Stimulated activated CD8-positive, alpha-beta memory T cell treated with anti-CD3 and anti-CD28 coated beads, Interleukin-7, amount 100 ng/mL, for 1 hour (primary cell): ENCODE measurements around the gene TMEM266.
A peak's percentile ranks its signal among the peaks of the same experiment; 100 is the strongest.

Experiments
- DNase-seq, 2 donors: peaks; one replicate each; pipeline ENCODE4 v3.0.0-alpha.2; 2020; ENCODE audit warnings: low read depth in 2 of 2

Gene TMEM266

DNA sequence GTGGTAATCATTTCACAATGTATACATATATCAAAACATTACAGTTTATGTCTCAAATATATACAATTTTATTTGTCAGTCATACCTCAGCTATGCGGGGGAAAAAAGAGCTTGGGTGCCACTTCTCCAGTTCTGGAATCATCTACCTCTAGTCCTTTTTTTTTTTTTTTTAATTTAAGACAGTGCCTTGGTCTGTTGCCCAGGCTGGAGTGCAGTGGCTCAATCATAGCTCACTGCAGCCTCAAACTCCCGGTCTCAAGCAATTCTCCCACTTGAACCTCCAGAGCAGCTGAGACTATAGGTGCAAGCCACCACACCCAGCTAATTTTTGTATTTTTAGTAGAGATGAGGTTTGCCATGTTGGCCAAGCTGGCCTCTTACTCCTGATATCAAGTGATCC, 67.4 kb downstream of the TMEM266 start:
- no peak for DNase-seq

DNA sequence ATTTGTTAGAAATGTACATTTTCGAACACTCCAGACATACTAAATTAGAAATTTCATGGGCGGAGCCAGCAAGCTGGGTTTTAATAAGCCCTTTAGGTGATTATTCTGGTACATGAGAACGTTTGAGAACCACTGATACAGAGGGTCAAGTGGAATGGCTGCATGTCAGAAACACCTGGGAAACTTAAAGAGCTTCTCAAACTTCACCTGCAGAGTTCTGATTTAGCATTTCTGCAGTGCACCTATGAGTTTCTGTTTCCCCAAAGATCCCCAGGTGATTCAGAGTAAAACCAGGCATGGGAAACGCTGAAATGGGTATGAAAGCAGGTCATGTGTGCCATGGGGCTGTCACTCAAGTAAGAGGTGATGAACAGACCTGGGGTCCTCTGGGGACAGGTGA, 68.1 kb downstream of the TMEM266 start:
- no peak for DNase-seq

DNA sequence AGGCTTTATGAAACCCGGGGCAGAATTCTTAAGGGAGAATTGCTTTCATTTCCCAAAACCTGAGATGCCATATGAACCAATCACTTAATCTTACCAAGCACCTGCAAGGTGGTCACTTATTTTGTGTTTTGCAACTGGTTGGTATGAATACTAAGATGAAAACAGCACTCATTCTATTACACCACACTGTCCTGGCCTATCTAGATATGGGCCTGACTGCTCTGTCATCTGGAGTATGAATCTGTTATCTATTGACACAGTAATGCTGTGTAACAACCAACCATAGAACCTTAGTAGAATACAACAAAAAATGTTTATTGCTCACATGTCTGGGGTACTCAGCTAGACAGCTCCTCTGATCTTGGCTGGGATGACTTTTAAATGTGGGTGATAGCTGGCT, 74.8 kb downstream of the TMEM266 start:
- DNase-seq = no peak

DNA sequence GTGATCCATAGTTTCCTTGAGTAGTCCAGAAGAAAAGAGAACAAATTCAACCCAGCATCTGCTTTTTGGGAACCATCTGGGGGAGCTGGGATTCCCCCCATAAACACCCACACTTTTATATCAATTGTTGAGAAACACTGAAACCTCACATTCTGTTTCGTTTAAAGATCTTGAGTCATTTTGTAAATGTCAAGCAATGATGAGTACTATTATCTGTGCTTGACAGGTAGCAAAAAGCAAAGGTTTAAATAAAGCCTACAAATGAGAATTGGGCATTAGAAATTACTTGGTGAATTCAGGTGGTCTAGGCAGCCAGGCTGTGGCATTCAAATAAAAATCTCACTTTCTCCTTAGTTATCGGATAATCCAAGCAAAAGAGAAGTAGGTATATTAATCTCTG, 75.7 kb downstream of the TMEM266 start:
- no peak for DNase-seq

DNA sequence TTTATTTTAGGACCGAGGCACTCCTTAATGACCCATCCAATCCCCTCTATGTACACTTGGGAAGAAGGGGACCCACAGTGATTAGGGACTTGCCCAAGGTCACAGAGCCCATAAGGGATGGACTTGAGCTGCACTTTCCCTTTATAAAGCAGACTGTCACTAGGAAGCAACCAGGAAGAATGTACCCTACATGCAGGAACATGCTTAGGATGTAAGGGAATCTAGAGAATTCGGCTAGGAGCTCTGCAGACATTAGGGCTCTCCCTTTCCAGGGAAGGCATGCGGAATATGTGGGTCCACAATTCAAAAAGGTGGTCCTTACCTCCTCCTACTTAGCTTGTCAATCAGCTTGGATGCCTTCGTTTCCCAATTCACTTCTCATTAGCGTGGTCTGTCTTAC, 78.7 kb downstream of the TMEM266 start:
- no peak for DNase-seq

DNA sequence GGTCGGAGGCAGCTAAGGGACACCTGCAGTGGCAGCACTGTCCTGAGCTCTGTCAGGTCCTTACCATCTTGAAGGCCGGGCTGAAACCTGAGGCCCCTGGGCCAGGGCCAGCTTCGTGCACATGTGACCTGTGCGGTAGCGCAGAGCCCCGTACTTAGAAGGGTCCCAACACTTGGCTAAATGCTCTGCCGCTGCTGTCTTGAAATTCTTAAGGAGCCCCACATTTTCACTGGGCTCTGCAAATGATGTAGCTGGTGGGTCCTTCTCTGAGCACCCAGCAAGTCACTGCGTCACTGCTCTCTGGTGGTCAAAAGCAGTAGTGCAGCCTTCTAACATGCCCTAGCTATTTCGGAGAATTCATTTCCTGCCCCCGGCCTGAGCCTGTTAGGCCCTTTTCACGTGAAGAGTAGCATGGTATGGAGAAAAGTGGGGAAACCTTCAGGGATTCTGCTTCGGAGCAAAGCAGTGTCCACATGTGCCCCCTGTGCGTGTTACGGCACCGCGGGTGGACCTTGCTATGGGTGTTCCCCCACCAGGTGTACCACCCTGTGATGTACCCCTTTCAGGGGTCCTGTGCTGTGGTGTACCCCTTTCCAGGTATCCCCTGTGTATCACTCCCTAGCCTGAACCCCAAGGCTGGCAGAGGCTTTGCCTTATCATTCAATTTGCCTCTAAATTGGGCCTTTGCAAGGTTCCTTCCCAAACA, 79.7 kb downstream of the TMEM266 start:
- DNase-seq = peak; percentile 25 to 60

DNA sequence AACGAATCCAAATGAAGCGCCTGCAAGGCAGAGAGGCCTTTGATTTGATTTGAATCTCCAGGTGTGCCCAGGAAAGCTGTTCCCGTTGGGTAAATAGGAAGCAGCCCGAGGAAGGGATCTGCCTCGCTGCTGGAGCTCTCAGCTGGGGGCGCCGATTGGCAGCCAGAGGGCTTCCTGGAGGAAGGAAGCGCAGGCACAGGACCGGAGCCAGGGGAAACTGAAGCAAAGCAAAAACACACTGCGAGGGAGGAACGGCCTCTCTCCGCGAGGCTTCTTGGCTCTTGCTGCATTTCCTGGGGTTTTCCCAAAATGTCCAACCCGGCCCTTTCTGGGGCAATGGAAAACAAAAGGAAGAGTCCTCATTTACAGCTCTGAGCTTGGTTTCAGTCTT, 80.3 kb downstream of the TMEM266 start:
- DNase-seq = no peak

DNA sequence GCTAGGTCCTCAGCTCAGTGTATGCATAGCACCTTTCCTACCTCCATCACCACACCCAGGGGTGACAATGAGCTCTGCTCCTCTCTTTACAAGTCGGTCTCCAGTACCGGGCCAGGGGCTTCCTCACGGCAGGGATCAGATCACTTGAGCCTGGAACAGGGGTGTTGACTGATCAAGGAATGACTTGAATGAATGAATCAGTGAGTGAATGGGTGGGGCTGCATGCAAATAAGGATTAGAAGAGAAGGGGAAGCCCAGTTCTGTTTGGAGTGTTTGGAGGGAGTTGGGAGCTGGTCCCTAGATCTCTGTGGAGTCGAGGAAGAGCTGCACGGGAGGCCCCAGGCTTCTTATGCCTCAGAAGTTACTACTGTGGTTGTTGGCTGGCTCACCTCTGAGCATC, 87.0 kb downstream of the TMEM266 start:
- no peak for DNase-seq

DNA sequence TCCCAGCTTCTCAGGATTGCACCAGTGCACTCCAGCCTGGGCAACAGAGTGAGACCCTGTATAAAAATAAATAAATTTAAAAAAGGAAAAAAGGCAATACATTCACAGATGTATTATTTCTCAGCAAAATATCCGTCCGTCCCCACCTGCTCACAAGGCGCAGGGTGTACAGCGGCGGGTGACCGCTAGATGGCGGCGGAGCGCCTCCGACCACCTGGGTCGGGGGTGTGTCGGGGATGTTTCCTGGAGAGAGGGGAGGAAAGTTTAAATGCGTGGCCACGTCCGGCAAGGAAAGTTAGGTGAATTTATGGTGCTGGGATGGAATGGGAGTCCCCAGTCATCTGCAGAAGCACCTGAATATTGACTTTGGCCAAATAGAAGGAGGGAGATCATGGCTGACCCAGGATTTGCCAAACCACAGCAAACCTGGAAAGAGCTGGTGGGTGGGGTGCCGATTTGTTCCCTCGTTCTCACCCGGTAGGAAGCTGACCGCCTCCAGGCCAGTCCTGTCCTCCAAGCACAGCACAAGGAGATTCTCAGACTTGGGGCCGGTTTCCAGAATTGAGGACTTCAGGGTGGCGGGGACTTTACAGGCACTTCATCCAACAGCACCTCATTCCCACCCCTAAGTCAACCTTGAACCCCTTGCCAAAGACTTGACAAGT, 88.3 kb downstream of the TMEM266 start:
- peak; percentile 16 to 41 for DNase-seq

DNA sequence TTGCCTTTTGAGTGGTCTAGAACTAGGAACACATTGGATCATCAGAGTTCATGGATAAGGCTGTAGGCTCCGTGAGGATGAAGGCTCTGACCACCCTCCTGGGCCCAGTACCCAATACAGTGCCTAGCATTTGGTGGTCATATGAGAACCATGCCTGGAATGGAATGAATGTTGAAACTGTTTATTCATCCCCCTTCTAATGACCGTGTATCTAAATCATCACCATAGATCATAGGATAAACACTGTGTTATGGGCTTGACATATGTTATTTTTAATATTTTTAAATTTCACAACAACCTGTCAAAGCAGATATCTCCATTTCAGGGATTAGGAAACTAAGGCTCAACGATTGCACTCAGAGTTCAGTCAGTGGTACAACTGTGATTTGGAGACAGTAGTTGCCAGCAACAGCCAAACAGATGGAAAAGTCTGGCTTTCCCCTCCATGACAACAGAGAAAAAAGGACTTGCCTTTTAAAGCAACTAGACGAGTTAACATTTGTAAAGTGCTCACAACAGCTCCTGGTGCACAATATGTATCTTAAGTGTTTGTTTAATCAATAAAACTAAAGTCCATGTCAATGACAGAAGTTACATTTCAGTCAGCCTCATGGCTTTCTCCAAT, 89.6 kb downstream of the TMEM266 start:
- no peak for DNase-seq

DNA sequence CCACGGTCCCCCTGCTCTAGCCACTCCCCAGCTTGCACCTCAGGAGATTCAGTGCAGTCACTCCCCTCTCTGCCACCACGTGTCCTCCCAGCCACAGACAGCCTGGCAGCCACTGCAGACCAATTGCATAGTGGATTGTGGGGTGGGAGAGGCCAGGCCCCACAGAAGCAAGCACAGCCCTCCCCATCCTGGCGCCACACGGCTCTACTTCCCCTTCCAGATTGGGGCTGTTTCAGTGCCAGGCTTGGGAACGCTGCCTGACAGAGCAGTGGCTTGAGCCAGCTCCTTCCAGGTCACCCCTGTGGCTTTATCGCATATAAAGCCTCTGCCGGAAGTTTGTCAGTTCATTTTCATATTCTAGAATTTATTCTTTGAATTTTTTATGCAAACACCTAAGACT, 90.7 kb downstream of the TMEM266 start:
- no peak for DNase-seq

DNA sequence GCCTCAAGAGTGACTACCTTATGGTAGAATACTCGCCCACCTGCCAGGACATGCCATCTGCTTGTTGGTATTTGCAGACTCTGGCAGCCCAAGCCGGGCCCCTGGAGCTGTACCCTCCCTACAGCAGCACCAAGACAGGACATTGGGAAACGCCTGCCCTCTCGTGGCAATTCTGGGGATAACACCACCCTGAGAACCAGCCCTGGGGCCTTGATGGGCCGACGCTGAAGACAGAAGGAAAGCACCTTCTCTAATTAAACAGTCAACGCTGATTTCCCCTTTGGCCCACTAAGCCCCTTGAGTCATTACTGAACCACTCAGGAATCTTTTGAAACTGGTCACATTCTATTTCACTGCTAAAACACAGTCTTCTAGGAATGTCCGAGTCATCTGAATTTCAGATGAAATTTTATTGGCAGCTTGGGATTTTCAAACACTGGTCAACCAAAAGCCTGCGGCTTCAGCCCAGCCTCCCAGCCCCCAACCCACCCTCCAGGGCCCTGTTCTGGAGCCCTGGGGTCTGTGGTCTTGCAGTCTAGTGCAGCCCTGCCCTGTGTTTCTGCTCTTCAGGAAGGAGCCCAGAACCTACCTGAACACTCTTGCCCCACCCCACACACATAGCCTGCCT, 91.3 kb downstream of the TMEM266 start:
- peak; percentile 37 to 48 for DNase-seq

DNA sequence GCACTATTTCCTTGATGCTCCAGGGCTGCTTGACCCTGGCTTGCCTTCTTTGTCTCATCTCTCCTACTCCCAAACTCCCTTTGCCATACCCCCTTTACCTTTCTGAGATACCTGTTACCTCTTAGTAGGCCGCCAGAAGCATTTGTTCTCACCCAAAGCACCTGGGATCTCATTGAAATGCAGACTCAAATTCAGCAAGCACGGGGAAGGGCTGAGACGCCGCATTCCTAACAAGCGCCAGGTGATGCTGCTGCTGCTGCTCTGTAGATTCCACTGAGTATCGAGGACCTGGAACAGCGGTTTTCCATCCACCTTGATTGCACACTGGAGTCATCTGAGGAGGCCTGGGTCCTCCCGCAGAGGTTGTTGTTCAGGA, 91.8 kb downstream of the TMEM266 start:
- no peak for DNase-seq

DNA sequence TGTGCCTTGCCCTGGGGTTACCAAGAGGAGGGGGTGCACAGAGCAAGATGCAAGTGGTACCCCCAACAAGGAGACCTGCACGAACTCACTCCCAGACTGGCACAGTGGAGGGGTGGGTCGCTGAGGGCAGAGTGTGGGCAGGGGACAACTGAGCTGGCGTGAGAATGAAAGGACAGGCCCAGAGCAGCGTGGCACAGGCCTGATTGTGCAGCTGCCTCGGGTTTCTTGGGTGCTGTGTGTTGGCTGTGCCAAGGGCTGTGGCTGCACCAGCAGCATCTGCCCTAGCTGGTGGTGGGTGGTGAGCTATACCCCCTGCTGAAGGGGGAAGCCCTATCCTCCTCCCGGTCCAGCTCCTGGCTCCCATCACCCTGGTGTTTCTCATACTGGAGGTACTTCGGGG, 92.4 kb downstream of the TMEM266 start:
- no peak for DNase-seq

DNA sequence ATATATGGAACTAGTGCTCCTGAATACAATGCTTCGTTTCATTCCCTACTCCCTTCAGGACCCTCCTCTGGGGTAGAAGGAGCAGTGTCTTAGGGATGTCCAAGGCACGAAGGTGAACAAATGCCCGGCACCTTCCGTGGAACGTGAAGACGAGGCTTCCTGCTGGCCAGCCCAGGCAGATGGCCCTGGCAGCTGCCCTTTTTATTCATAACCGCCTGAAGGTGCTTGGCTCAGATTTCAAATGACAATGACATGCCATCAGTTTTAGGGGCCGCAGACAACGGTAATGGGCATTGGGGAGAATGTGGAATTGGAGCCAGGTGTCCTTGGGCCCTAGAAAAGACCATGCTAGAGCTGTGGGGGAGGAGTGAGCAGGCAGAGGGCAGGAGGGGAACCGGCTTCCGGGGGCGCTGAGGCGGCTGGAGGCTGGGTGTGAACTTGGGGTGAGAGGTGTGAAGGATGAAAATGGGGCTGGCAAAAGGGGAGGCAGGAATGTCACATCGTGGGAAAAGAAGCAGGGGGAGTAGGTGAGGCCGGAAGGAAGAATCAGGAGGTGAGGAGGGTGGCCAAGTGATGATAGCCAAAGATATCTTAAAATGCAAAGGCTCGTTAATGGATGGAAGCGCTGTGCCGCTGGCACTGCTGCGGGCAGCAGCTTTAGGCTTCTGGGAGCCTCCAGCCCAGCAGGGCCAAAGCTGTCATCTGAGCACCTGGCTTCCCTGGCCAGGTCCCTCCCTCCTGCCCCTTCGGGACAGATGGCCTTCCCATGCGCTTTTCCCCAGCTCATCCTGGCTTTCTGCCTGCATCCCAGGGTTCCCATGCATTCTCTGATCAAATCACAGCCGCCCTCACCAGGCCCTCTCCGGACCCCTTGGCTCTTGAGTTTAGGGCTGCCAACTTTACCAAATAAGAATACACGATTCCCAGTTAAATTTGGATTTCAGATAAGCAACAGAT, 93.7 kb downstream of the TMEM266 start:
- DNase-seq = no peak

DNA sequence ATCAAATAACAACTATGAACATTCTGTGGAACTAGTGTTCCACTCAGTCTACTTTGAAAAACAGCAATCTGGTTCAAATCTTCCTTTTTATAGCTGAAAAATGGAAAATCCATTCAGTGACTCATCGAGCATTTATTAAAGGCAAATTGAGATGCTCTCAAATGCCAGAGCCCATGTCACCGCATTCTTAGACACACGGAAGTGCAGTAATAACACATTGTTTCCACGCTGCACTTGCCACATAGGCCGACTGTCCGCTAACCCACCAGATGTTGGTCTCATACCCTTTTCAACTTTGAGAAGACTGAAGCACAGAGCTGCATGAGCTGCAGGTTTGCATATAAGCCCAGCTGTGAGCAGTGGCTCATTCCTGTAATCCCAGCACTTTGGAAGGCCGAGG, 95.9 kb downstream of the TMEM266 start:
- DNase-seq = no peak

DNA sequence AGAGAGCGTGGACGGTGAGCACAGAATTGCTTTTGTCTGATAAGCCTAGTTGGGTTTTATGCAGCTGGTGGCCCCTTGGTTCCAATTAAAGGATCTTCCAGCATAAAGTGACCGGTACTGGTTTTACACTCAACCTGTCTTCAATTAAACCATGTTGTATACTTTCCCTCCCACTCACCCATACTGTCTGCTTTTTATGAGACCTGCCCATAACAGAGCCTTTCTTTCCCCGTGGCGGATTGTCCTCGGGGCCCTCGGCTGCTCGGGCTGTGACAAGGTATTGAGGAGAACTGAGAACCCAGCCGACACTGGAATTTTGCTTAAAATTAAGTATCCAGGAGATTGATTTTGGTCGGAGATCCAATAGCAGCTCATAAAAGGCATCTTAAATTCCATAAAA, 98.4 kb downstream of the TMEM266 start:
- no peak for DNase-seq

DNA sequence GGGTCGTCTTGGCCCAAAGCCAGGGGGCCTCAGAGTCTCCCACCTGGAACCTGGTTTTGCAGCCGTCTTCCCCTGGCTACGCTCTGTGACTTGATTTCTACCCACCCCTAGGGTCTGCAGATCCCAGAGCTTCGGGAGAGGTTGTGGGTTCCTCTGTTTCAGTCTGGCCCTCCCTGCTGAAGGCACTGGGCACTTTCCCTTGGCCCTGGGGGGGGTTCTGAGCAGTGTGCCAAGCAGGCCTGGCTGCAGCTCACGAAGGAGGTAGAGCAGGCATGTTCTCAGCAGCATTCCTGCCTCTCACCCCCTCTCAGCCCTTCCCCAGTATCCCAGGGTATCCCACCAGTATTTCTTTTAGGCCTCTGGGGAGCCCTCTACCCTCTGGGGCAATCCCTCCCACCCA, 99.0 kb downstream of the TMEM266 start:
- DNase-seq = no peak

DNA sequence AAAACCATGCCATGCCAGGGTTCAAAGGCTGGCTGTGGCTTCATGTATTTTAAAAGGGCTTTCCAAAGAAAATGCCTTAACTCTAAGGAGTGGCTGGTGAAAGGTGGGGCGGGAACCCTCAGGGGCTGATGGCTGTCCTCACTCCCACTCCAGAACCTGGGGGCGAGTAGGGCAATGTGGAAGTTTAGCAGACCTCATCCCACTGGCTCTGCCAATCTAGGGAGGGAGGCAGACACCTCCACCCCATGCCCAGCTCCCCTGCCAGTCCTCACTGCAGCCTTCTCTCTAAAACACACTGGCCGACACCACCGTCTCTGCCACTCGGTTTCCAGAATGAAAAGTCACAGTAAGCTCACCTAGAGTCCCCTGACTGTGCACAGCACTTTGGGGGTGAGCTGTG, 99.5 kb downstream of the TMEM266 start:
- DNase-seq = no peak

DNA sequence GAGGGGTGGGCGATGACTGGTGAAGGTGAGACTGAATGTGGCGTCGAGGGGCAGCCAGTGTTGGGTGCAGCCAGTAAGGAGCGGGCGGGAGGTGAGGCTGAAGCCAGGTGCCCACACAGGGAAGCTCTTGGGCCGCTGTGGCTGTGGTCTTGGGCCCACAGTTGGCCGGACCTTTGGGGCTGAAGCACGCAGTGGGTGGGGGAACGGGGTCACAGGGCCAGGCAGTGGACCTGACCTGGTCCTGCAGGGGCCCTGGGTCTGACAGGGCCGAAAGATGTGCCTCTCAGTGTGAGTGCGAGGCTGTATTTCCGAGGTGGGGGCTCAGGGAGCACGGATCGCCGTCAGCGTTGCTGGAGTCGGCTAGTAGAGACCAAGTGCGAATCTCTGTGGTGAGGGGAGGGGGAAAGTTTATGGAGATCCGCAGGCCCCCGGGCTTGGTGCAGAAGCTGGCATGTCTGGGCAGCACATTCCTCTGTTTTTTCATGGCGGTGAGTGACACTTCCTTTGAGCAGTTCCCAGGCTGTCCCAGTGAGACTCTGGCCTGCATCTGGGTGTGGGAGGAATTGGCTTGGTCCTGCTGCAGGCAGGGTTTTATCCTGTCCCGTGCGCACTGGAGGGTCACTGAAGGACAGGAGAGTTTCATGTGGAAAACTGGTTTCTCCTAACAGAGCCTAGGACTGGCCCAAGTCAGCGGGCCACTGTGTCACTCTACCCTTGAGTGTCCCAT, 100.8 kb downstream of the TMEM266 start:
- DNase-seq = no peak
